ENCODE data around the gene PITPNB.

Gene PITPNB

DNA sequence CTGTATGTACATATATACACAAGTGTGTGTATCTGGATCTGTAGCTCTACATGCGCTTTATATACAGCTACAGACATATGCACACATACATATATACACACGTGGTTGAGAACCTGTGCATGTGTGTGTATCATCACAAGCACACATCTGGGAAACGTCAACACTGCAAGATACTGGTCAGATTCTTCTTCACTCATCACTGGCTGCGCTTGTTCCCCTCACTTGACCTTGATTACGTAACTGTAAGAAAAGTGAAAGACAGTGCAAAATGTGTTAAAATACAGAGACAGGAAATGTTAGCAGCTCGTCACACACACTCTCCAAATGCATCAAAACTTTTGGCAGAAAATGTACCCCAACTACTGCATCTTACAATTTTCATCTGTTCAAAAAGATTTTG is 65.6 kb downstream of the PITPNB start:
- no peak for DNase-seq

DNA sequence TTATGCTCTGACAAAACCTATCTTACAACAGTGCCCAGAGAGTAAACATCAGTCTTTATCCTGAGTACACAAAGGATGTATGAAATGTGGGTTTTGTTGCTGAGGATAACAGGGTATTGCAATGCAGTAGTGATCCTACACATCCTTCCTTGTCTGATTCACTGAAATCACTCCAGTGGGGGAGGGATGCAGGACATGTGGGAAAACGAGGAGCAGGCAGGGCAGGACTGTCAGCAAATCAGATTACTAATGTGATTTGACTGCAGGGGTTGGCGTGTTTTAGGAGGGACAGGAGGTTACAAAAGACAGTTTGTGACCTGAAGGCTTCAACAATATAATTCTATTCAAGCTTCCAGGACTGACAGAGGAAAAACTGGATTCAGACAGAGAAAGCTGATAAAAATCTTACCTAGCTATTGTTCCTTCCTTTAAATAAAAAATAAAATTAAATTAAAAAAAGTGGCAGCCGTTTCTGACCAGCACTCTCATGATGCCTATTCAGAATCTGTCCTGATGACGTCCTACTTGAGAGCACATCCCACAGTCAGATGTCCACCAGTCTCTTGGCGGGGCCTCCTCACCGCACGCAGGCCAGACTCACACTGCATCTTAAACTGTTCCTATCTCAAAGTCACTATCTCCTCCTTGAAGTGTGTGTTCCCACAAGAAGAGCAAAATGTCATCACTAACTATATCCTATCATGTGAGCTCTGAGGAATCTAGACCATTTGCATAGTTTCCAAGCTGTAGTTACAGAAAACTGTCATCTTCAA is 66.9 kb downstream of the PITPNB start:
- DNase-seq: no peak

DNA sequence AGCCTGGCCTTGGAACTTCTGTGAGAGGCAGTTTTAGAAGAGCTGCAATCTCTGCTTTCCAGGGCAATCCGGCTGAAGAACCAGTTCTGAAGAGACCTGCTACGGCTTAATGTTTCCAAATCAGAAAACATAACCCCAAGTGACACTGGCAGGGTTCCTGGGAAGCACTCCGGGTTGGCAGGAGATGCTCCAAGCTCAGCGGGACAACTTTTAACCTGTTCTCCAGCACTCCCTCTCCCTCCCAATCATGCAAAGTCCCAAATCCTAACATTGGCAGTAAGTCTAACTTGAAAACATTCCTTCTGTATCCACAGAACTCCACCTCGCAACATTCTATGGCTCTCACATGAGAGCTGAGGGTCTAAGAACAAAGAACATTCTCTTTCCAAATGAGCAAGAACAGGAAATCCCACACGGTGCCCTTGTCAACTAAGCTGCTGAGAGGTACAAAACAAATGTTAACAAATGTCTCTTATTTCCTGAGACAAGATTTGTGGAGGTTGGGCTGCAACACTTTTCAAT is 69.0 kb downstream of the PITPNB start:
- no peak for DNase-seq

DNA sequence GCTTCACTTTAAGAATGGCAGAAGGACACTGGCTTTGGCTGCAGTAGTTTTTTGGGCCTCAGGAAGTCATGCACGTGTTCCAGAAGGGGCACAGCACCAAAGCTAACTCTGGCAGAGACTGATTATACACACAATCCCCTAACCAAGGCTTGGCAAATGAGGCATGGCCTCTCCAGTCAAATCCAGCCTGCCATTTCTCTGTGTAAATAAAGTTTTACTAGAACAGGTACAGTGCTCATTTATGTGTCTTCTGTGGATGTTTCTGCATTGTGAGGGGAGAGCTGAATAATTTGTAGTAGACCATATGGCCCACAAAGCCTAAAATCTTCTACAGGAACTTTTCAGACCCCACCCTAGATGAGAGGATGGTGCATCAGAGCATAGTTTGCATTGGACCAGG is 71.1 kb downstream of the PITPNB start:
- no peak for DNase-seq

DNA sequence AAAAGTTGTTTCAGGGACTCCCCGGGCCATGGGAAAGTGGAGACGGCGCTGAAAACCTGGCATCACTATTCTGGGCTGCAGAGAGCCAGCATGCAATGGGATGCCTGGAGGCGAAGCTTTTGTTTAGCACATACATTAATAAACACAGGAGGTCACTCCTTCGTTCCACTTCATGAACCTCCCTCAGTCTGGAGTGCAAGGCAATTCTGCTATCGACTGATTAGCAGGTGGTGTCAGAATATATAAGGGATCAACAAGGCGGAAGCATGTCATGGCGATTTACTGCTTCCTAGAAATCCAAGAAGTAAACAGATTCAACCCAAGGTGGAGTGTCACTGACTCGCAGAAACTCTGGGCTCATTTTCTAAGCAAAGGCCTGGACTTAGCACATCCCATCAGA is 72.1 kb downstream of the PITPNB start:
- no peak for DNase-seq

DNA sequence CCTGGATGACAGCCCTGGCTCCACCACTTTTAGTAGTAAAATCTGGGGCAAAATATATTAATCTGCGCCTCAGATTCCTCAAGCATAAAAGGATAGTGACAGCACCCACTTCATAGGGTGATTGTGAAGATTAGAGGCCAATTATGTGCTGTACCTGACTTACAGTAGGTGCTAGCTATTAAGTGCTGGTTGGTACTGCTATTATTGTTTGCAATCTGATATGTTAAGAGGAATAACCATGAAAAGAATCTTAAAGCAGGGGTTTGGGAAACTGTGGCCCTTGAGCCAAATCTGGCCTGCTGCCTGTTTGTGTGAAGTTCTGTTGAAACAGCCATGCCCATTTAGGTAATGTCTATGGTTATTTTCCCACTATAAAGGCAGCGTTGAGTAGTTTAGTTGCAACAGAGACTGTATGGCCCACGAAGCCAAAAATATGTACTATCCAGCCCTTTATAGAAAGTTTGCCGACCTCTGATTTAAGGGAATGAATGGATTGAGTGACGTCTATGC is 72.8 kb downstream of the PITPNB start:
- DNase-seq: no peak

DNA sequence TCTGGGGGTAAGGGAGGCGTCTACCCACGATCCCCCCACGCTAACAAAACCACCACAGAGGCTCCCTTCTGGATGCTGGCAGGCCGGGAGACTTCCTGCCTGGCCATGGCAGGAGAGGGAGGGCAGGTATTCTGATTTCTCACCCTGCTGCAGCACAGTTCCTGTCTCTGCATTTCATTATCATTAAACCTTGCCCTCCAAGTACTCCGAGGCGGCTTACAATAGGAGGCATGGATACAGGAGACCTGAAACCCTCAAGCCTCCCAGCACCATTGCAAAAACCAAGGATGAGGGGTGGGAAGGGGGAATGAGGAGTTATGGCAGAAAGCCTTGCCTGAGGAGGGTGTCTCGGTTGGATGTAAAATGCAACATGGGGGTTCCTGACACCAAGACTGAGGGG is 73.4 kb downstream of the PITPNB start:
- DNase-seq: no peak

DNA sequence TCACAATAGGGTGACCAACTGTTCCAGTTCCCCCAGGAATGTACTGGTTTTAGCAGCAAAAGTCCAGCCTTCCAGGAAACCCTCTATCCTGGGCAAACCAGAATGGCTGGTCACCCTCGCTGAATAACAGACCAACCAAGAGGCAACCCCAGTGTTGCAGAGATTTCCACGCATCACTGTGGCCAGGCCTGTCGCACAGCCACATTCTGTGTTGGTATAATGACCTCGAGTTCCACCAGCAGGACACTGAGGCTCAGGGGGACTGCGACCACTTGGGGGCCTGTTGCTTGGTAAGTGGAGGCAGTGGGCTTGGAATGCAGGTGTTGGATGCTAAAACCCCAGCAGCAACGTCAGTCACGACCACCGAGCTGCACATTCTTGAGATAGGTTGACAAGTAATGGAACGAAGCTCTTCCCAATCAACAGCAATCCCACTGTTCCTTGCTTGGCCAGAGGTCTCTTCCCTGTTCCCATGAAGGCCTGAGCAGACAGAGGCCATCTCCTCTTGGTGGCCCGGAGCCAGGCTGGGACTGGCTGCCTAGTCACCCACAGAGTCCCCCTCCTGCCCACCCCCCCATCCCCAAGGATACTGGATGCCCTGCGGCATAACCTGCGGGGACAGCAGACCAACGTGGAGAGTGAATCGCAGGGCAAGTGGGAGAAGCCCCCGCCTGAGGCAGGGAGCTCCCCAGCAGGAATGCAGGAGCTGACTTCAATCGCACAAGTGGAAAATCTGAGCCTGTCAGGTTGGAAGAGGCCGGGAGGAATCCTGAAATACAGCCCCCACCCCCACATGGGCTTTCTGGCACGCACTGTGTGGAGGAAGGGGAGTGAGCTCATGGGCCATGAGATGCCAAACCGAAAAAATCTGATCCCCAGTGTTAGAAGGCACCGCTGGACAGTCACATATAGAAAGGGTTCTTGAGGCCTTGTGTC is 74.1 kb downstream of the PITPNB start:
- no peak for DNase-seq

DNA sequence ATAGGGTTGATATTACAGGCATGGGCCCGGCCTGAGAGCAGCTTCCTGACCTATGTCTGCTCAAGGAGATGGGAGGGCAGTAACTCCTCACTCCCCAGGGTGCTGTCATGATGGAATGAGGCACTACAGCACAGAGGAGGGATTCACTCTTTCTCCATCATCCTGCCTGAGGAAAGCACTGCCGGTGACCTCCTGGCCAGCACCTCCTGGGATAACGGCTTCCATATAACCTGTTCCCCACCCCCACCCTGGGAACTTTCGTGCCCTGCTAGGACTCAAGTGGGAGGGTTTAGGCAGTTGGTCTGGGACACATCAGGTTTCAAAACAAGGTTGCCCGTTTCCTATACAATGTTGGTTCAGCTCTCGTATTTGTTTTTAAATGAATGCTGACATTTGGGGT is 74.8 kb downstream of the PITPNB start:
- DNase-seq: no peak

DNA sequence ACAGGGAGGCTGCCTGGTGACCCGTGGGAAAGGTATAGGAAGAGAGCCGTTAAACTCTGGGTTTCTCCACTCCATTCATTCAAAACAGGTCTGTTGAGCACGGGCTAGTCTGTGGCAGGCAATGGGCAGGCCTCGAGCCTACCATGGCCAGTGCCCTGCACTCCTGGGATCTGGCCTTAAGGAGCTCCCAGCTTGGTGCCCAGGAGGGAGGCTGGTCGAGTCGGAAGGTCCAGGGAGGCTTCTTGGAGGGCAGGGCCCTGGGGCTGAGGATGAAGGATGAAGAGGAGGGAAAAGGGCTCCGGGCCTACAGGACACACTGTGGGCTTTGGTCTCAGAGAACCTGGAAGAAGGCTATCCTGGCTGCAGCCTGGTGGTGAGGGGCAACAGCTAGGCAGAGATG is 75.6 kb downstream of the PITPNB start:
- DNase-seq: no peak

DNA sequence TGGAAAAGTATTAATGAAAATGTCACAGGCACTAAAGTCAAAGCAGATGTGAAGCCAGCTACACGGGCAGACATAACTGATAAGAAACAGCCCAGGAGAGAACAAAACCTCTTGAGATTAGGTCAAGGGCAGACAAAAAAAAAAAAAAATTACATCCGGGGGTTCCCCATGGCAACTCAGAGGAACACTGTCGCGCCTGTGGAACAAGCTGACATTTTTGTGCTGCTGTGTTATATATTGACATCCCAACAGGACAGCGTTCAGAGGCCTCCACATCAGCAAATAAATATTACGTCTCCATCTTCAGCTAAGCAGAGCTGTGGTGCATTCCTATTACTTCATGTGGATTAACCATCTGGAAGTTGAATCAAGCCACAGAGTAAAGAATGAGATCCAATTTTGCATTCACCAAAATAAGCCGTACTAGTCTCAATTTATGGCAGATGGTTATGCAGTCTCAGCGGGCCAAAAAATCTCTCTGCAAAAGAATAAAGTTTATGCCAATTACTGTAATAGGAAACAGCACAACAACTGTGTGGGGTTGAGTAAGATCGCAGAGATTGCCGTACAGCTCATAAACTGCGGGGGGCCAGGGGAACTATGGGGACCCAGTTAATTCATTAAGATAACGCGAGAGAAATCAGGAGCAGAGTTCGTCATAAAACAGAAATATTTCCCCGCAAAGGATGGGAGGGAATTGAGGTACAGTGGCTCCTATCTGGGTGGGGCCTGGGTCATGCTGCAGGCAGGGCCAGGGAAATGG is 76.2 kb downstream of the PITPNB start:
- no peak for DNase-seq

DNA sequence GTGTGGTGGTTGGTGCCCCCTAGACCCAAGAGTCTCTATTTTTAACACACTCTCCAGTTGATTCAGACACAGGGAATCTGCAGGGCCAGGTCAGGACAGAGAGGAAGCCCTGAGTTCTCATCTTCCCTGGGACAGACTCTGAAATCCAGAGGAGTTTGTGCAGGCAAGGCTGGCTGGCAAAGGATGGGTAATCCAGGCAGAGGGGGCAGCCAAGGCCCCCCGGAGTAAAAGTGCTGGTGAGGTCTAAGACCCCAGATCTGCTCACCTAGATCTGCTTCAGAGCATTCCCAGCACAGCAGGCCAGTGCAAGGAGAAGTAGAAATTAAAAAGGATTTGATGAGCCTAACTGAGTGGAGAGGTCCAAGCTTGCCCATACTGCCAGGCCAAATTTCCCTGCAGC is 76.9 kb downstream of the PITPNB start:
- DNase-seq: no peak

DNA sequence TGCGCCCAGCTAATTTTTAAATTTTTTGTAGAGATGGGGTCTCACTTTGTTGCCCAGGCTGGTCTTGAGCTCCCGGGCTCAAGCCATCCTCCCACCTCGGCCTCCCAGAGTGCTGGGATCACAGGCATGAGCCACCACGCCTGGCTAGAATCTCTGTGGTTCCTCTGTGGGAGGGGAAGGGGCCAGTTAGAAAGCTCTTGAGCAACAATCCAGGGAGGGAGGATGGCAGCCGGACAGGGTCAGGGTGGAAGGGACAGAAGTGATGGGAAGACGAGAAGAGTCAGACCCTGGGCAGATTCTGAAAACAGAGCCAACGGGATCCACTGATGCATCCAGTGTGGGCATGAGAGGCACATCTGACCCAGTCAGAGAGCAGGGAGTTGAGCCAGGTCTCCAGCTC is 78.6 kb downstream of the PITPNB start:
- no peak for DNase-seq

DNA sequence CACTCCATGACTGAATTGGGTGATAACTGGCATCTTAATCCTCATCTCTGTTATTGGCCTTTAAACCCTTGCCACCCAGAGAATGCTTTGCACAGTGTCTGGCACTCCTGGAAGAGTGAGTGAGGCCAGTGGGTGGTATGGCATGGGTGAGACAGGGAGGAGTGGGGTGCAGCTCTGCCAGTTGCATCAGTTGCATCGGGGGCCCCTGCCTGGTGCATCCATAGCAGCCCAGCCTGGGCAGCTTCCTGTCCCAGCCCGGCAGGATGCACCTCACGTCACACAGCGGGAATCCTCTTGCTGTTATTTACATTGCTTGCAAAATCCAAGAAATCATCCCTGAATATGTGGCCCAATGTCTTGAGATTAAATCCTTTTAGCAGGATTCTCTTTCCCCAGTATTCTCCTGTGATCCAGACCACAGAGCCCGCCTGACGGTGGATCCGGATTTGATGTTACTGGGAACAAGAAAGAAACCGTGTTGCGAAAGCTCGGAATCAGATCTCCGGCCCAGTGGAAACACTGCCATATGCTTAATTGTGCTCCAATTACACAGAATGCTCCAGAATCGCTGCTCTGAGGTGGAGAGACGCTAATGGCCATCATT is 79.9 kb downstream of the PITPNB start:
- no peak for DNase-seq

DNA sequence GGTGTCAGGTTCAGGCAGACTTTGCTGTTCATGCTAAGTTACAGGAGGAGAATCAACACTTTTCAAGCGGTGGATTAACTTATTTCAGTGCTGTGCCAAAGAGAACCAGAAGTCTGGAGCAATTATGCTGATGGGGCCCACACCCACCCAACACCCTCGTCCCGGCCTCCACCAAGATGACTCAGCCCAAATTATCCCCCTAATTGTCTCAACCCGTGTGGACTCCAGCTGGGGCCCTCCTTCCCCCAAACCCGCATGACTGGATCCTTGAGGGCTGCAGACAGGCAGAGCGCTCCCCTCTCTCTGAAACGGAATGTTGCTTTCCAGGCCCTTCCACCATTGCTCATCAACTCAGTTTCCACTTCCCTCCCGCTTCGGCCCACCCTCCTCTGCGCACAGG is 82.9 kb downstream of the PITPNB start:
- no peak for DNase-seq

DNA sequence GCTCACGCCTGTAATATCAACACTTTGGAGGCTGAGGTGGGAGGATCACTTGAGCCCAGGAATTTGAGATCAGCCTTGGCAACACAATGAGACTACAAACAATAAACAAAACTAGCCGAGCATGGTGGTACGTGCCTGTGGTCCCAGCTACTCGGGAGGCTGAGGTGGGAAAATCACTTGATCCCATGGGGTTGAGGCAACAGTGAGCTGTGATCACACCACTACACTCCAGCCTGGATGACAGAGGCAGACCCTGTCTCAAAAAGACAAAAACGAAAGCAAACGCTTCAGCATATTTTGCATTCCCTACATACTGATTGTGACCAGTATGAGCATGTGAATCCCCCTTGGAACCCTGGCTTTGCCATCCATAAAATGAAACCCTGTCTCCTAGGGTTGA is 83.6 kb downstream of the PITPNB start:
- no peak for DNase-seq

DNA sequence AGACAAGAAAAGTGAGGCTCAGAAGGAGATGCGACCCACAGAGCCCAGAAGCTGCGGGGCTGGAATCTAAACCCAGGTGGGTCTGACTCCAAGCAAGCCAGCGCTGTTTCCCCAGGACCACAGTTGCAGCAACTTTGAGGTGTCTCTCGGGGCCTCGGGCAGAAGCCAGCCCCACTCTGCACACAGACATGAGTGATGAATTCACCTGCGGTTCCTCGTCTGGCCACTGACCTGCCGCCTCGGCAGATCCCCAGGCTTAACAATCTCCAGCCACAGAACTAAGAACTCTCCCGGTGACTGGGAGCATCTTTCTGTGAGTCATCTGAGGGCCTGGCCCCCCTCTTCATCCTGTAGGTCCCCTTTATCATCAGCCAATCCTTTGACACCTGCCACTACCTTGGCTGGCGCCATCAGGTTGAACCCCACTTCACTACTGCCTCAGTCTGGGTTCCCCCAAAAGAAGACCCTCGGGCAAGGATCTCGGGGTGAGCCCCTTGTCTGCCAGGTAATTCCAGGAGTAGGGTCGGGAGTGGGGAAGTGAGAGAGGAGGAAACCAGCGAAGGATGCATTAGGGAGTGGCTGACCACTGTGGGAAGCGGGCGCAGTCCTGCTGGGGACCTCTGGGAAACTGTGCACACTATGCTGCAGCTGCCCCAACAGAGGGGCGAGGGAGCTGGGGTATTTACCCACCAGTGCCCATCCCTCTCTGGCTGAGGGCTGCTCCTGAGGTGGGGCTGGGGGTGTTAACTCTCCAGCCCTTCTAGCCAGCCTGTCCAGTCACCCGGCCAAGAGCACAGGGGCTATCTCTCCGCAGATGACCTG is 84.5 kb downstream of the PITPNB start:
- DNase-seq: no peak

DNA sequence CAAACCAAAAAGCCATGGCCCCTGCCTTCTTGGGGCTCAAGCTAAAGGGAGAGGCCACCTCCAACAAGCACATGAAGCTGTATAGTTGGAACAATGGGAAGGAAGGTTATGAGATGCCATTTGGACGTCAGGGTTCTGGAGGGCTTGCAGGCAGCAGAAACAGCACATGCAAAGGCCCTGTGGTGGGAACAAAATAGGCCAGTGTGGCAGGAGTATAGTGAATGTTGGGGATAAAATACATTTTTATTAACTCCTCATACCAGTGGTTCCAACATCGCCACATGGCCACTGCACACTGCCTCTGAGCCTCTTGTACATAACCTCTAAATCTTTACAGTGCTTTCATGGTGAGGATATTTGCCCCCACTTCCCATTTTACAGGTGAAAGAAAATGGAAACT is 85.3 kb downstream of the PITPNB start:
- DNase-seq: no peak

DNA sequence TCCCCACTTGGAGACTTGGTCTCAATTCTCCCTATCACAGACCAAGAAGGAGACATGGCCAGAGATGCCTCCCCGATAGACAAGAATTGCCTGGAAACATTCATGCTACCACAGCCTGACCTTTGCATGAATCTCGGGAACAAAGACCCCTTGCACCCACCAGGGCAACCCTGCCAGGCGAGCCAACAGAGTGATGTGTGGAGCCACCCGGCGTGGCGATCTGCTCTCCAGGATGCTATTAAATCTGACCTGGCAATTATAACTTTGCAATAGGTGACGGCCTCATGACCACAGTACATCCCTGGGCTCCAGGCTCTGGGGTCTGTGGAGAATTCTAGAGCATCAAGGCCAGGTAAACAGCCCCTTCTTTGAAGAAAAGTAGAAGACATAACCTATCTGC is 86.5 kb downstream of the PITPNB start:
- no peak for DNase-seq

DNA sequence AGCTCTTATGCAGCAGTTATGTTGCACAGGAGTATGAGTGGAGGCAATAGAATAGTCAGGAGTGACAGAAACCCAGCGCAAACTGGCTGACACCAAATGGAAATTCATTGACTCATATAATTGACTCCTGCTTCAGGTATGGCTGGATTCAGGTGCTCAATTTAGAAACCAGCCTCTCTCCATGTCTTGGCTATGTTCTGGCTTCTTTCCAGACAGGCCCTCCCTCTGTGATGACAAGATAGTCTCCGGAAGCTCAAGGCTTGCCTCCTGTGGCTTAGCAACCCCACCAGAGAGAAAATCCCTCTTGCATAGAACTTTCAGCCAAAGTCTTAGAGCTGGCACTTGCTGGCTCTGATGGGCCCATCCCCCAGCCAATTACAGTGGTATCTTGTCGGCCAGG is 89.4 kb downstream of the PITPNB start:
- DNase-seq: no peak
